HepG2 (cell line): ENCODE measurements around the gene INTS15. TPM values are rescaled to one million over a fixed set of nuclear protein-coding genes. Genes with fewer than 3 reads are reported as not detected.
A peak's percentile ranks its signal among the peaks of the same experiment; 100 is the strongest.

Experiments
- CCAR2 ChIP-seq: fragments of 200-400 bp; formaldehyde crosslinking; optimal IDR thresholded peaks from 2 replicates; pipeline ENCODE3; 2018; ENCODE audit warnings: low read depth, mild to moderate bottlenecking, low read length, moderate library complexity
- EZH2 ChIP-seq: conservative IDR thresholded peaks from 2 replicates; pipeline ENCODE4 v1.6.1; 2012; ENCODE audit warnings: mild to moderate bottlenecking, low read depth, low read length, moderate library complexity
- HNF4A ChIP-seq: sonication (generic); formaldehyde crosslinking; IDR thresholded peaks from 2 replicates; pipeline ENCODE4 v1.4.0; 2020; ENCODE audit warnings: missing genetic modification reagents
- MBD4 ChIP-seq: IDR thresholded peaks from 2 replicates; pipeline ENCODE4 v1.6.1; 2012; ENCODE audit warnings: low read length, inconsistent platforms, borderline replicate concordance
- NCOA5 ChIP-seq: sonication (generic); formaldehyde crosslinking; IDR thresholded peaks from 2 replicates; pipeline ENCODE4 v1.4.0; 2020; ENCODE audit warnings: missing genetic modification reagents
- NFATC3 ChIP-seq: sonication (generic); formaldehyde crosslinking; IDR thresholded peaks from 2 replicates; pipeline ENCODE4 v1.5.1; 2020; ENCODE audit warnings: mild to moderate bottlenecking, missing genetic modification reagents
- NFKBIZ ChIP-seq: IDR thresholded peaks from 2 replicates; pipeline ENCODE4 v1.6.1; 2018; ENCODE audit warnings: missing genetic modification reagents, missing compliant biosample characterization
- PHF8 ChIP-seq: sonication (generic); formaldehyde crosslinking; IDR thresholded peaks from 2 replicates; pipeline ENCODE4 v1.5.0; 2020; ENCODE audit warnings: missing genetic modification reagents
- SYNCRIP ChIP-seq: fragments of 200-400 bp; formaldehyde crosslinking; IDR thresholded peaks from 2 replicates; pipeline ENCODE4 v1.6.1; 2018; ENCODE audit warnings: mild to moderate bottlenecking, low read depth, low read length; ENCODE audit not compliant: insufficient read depth
- TBX3 ChIP-seq: fragments of 450-650 bp; IDR thresholded peaks from 2 replicates; pipeline ENCODE4 v1.6.1; 2017; ENCODE audit warnings: antibody characterized with exemption, mild to moderate bottlenecking, inconsistent platforms, borderline replicate concordance
- U2AF1 ChIP-seq: fragments of 200-400 bp; formaldehyde crosslinking; optimal IDR thresholded peaks from 2 replicates; pipeline ENCODE3; 2017; ENCODE audit warnings: mild to moderate bottlenecking, low read depth, low read length
- ZNF33B ChIP-seq: sonication (generic); formaldehyde crosslinking; IDR thresholded peaks from 2 replicates; pipeline ENCODE4 v1.5.1; 2020; ENCODE audit warnings: mild to moderate bottlenecking, missing genetic modification reagents
- ZNF496 ChIP-seq: sonication (generic); formaldehyde crosslinking; IDR thresholded peaks from 2 replicates; pipeline ENCODE4 v1.8.1; 2023; ENCODE audit warnings: mild to moderate bottlenecking, moderate library complexity, missing genetic modification reagents; ENCODE audit not compliant: insufficient replicate concordance
- ZNF562 ChIP-seq: sonication (generic); formaldehyde crosslinking; IDR thresholded peaks from 2 replicates; pipeline ENCODE4 v1.8.0; 2022; ENCODE audit warnings: missing genetic modification reagents, borderline replicate concordance
- ZNF570 ChIP-seq: sonication (generic); formaldehyde crosslinking; IDR thresholded peaks from 2 replicates; pipeline ENCODE4 v1.4.0; 2020; ENCODE audit warnings: mild to moderate bottlenecking, missing genetic modification reagents, borderline replicate concordance
- ZNF781 ChIP-seq: sonication (generic); formaldehyde crosslinking; IDR thresholded peaks from 2 replicates; pipeline ENCODE4 v1.5.1; 2020; ENCODE audit warnings: borderline replicate concordance, mild to moderate bottlenecking, missing genetic modification reagents; ENCODE audit errors: not compliant biosample characterization
- ZNF839 ChIP-seq: sonication (generic); formaldehyde crosslinking; IDR thresholded peaks from 2 replicates; pipeline ENCODE4 v1.4.0; 2020; ENCODE audit warnings: missing genetic modification reagents, mild to moderate bottlenecking, borderline replicate concordance
- polyA plus RNA-seq, 8 experiments: library from polyadenylated mRNA; depleted of rRNA in 3 of 8; stranded (reverse) in 7 of 8; unstranded in 1 of 8; fragments of >200 nt; fragmentation: Illumina TruSeq in 4 of 8; extraction: Trizol in 4 of 8; gene quantifications; 2 replicates each; pipeline versions ENCODE4 v1.2.1 to v1.2.3, GENCODE V29; 2011 to 2016; ENCODE audit warnings: low read depth in 4 of 8, missing spikeins in 1 of 8, mixed read lengths in 1 of 8; ENCODE audit not compliant: insufficient read depth in 1 of 8
- total RNA-seq, 5 experiments: library from RNA; depleted of rRNA; stranded (reverse); fragments of >200 nt; fragmentation: Illumina TruSeq; extraction: Trizol; gene quantifications; 2 replicates each; pipeline ENCODE4 v1.2.3, GENCODE V29; 2016; ENCODE audit warnings: low read depth in 1 of 5
- TF ChIP-seq, protein P1 (sequence below): sonication (generic); formaldehyde crosslinking; IDR thresholded peaks from 2 replicates; pipeline ENCODE4 v1.5.0; 2020; ENCODE audit warnings: mild to moderate bottlenecking, missing genetic modification reagents, borderline replicate concordance
- TF ChIP-seq, protein P2 (sequence below): sonication (generic); formaldehyde crosslinking; IDR thresholded peaks from 2 replicates; pipeline ENCODE4 v1.4.0; 2020; ENCODE audit warnings: missing genetic modification reagents
- TF ChIP-seq, protein P3 (sequence below): sonication (generic); formaldehyde crosslinking; IDR thresholded peaks from 2 replicates; pipeline ENCODE4 v1.4.0; 2020; ENCODE audit warnings: missing genetic modification reagents
- TF ChIP-seq, protein P4 (sequence below): sonication (generic); formaldehyde crosslinking; IDR thresholded peaks from 2 replicates; pipeline ENCODE4 v1.4.0; 2020; ENCODE audit warnings: missing genetic modification reagents

Gene INTS15
- total and polyA plus RNA-seq, 2 of the 13 experiments (the other 11 are each of a cell fraction or from before 2014, with no cell fraction given), result 16.3 to 25.7 TPM

DNA sequence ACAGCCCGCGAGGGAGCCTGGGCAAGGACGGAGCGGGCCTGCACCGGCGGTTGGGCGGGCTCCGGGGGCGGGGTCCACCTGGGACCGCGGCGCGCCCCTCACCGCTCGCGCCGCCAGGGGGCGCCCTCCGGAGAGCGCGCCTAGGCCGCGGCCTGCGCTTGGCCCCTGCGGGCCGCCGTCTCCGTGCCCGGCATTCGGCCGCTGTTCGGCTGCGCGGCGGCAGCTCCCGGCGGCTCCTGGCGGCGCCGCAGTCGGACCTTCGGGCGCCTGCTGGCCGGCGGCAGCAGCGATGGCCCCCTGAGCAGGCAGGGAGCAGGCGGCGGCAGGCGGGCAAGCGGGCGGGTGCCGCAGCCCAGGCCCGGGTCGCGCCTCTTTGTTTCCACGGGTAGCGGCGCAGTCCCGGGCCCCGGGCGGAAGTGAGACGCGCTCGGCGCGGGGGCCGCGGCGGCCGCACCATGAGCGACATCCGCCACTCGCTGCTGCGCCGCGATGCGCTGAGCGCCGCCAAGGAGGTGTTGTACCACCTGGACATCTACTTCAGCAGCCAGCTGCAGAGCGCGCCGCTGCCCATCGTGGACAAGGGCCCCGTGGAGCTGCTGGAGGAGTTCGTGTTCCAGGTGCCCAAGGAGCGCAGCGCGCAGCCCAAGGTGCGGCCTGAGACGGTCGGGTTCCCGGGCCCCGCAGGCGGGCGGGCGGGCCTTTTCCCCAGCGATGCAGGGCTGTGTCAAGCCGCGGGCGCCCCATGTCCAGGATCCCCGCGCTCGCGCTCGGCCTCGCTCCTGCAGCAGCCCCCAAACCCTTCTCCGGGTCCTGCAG is at the start of gene INTS15 (continued):
- TF ChIP-seq, protein P1, sequence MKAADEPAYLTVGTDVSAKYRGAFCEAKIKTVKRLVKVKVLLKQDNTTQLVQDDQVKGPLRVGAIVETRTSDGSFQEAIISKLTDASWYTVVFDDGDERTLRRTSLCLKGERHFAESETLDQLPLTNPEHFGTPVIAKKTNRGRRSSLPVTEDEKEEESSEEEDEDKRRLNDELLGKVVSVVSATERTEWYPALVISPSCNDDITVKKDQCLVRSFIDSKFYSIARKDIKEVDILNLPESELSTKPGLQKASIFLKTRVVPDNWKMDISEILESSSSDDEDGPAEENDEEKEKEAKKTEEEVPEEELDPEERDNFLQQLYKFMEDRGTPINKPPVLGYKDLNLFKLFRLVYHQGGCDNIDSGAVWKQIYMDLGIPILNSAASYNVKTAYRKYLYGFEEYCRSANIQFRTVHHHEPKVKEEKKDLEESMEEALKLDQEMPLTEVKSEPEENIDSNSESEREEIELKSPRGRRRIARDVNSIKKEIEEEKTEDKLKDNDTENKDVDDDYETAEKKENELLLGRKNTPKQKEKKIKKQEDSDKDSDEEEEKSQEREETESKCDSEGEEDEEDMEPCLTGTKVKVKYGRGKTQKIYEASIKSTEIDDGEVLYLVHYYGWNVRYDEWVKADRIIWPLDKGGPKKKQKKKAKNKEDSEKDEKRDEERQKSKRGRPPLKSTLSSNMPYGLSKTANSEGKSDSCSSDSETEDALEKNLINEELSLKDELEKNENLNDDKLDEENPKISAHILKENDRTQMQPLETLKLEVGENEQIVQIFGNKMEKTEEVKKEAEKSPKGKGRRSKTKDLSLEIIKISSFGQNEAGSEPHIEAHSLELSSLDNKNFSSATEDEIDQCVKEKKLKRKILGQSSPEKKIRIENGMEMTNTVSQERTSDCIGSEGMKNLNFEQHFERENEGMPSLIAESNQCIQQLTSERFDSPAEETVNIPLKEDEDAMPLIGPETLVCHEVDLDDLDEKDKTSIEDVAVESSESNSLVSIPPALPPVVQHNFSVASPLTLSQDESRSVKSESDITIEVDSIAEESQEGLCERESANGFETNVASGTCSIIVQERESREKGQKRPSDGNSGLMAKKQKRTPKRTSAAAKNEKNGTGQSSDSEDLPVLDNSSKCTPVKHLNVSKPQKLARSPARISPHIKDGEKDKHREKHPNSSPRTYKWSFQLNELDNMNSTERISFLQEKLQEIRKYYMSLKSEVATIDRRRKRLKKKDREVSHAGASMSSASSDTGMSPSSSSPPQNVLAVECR (CRISPR knock-in tag), result peak; percentile 83
- no peak for TF ChIP-seq ZNF496 (CRISPR knock-in tag)
- TF ChIP-seq ZNF839, result no peak
- TF ChIP-seq CCAR2, result no peak
- no peak for TF ChIP-seq HNF4A (CRISPR knock-in tag)
- no peak for TF ChIP-seq ZNF562 (CRISPR knock-in tag)
- TF ChIP-seq, protein P2, sequence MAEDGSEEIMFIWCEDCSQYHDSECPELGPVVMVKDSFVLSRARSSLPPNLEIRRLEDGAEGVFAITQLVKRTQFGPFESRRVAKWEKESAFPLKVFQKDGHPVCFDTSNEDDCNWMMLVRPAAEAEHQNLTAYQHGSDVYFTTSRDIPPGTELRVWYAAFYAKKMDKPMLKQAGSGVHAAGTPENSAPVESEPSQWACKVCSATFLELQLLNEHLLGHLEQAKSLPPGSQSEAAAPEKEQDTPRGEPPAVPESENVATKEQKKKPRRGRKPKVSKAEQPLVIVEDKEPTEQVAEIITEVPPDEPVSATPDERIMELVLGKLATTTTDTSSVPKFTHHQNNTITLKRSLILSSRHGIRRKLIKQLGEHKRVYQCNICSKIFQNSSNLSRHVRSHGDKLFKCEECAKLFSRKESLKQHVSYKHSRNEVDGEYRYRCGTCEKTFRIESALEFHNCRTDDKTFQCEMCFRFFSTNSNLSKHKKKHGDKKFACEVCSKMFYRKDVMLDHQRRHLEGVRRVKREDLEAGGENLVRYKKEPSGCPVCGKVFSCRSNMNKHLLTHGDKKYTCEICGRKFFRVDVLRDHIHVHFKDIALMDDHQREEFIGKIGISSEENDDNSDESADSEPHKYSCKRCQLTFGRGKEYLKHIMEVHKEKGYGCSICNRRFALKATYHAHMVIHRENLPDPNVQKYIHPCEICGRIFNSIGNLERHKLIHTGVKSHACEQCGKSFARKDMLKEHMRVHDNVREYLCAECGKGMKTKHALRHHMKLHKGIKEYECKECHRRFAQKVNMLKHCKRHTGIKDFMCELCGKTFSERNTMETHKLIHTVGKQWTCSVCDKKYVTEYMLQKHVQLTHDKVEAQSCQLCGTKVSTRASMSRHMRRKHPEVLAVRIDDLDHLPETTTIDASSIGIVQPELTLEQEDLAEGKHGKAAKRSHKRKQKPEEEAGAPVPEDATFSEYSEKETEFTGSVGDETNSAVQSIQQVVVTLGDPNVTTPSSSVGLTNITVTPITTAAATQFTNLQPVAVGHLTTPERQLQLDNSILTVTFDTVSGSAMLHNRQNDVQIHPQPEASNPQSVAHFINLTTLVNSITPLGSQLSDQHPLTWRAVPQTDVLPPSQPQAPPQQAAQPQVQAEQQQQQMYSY, result no peak
- no peak for TF ChIP-seq U2AF1
- TF ChIP-seq NFKBIZ, result no peak
- TF ChIP-seq MBD4, result no peak
- no peak for TF ChIP-seq ZNF781 (CRISPR knock-in tag)
- TF ChIP-seq PHF8 (CRISPR knock-in tag), result peak; percentile 81
- TF ChIP-seq NCOA5 (CRISPR knock-in tag), result no peak
- TF ChIP-seq, protein P3, sequence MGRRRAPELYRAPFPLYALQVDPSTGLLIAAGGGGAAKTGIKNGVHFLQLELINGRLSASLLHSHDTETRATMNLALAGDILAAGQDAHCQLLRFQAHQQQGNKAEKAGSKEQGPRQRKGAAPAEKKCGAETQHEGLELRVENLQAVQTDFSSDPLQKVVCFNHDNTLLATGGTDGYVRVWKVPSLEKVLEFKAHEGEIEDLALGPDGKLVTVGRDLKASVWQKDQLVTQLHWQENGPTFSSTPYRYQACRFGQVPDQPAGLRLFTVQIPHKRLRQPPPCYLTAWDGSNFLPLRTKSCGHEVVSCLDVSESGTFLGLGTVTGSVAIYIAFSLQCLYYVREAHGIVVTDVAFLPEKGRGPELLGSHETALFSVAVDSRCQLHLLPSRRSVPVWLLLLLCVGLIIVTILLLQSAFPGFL (CRISPR knock-in tag), result no peak
- no peak for TF ChIP-seq SYNCRIP
- TF ChIP-seq ZNF33B (CRISPR knock-in tag), result no peak; the same call in 1 of the 2 replicates
- no peak for TF ChIP-seq NFATC3 (CRISPR knock-in tag)
- TF ChIP-seq EZH2, result no peak
- TF ChIP-seq TBX3, result no peak
- TF ChIP-seq, protein P4, sequence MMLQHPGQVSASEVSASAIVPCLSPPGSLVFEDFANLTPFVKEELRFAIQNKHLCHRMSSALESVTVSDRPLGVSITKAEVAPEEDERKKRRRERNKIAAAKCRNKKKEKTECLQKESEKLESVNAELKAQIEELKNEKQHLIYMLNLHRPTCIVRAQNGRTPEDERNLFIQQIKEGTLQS (CRISPR knock-in tag), result no peak
- no peak for TF ChIP-seq ZNF570 (CRISPR knock-in tag)
